CD14-positive monocyte (primary cell): ENCODE data around the gene TOGARAM2. TPM values are rescaled to one million over a fixed set of nuclear protein-coding genes. Genes with fewer than 3 reads are reported as not detected.

Experiments used
- DNase-seq, 3 donors: peaks; one replicate each; pipeline ENCODE4 v3.0.0-alpha.2; 2011 to 2022
- H2AFZ ChIP-seq: 2 replicates; pipeline ENCODE4 v1.6.0; 2012; ENCODE audit warnings: mild to moderate bottlenecking, low read depth, low read length, inconsistent platforms; ENCODE audit not compliant: insufficient read depth, poor library complexity, severe bottlenecking
- H3K27ac ChIP-seq, 2 donors: 1 replicate in 1 of 2; 2 replicates in 1 of 2; pipeline ENCODE4 v1.5.1; 2012 to 2013; ENCODE audit warnings: low read length in 2 of 2, control low read depth in 1 of 2, inconsistent platforms in 1 of 2, low read depth in 1 of 2, mild to moderate bottlenecking in 1 of 2
- H3K27me3 ChIP-seq, 2 donors: one replicate each; pipeline versions ENCODE4 v1.6.0 to v1.6.1; 2011 to 2013; ENCODE audit warnings: low read length in 2 of 2; ENCODE audit not compliant: control insufficient read depth in 2 of 2, insufficient read depth in 2 of 2
- H3K36me3 ChIP-seq, 2 donors: replicated peaks in 1 of 2; 1 replicate in 1 of 2; 2 replicates in 1 of 2; pipeline versions ENCODE4 v1.5.1 to v1.6.1; 2012 to 2013; ENCODE audit warnings: low read length in 2 of 2, control low read depth in 1 of 2, inconsistent platforms in 1 of 2, mild to moderate bottlenecking in 1 of 2; ENCODE audit not compliant: insufficient read depth in 2 of 2, control insufficient read depth in 1 of 2
- H3K4me1 ChIP-seq, 2 donors: 1 replicate in 1 of 2; 2 replicates in 1 of 2; pipeline versions ENCODE4 v1.5.1 to v1.6.1; 2012 to 2013; ENCODE audit warnings: low read length in 2 of 2, control low read depth in 1 of 2, inconsistent platforms in 1 of 2, mild to moderate bottlenecking in 1 of 2, moderate library complexity in 1 of 2; ENCODE audit not compliant: insufficient read depth in 2 of 2, control insufficient read depth in 1 of 2
- H3K4me2 ChIP-seq: replicated peaks from 2 replicates; pipeline ENCODE3; 2012; ENCODE audit warnings: low read length, moderate library complexity, mild to moderate bottlenecking; ENCODE audit not compliant: poor library complexity, severe bottlenecking; ENCODE audit errors: extremely low read depth
- H3K4me3 ChIP-seq, 3 experiments: fragments of 200-600 bp in 1 of 3; sonication (generic) in 1 of 3; replicated peaks in 1 of 3; 1 replicate in 2 of 3; 2 replicates in 1 of 3; pipeline ENCODE4 v1.5.1; 2011 to 2013; ENCODE audit warnings: low read length in 3 of 3, mild to moderate bottlenecking in 3 of 3, control low read depth in 2 of 3, low read depth in 2 of 3, inconsistent platforms in 1 of 3, moderate library complexity in 1 of 3
- H3K79me2 ChIP-seq: 2 replicates; pipeline ENCODE4 v1.6.0; 2012; ENCODE audit warnings: mild to moderate bottlenecking, control low read depth, inconsistent platforms, low read length, moderate library complexity; ENCODE audit not compliant: insufficient read depth
- H3K9ac ChIP-seq: 2 replicates; pipeline ENCODE4 v1.6.0; 2017; ENCODE audit warnings: low read length, mild to moderate bottlenecking; ENCODE audit not compliant: insufficient read depth, poor library complexity, severe bottlenecking
- H3K9me3 ChIP-seq, 2 donors: replicated peaks in 1 of 2; 1 replicate in 1 of 2; 2 replicates in 1 of 2; pipeline versions ENCODE4 v1.5.1 to v1.6.1; 2012 to 2013; ENCODE audit warnings: low read length in 2 of 2, control low read depth in 1 of 2; ENCODE audit not compliant: control insufficient read depth in 1 of 2, insufficient read depth in 1 of 2
- H4K20me1 ChIP-seq: 2 replicates; pipeline ENCODE4 v1.6.0; 2012; ENCODE audit warnings: mild to moderate bottlenecking, low read length, control low read depth, moderate library complexity; ENCODE audit not compliant: insufficient read depth
- H3K27ac Mint-ChIP-seq, 7 donors: one replicate each; pipeline ENCODE4 v1.8.0; 2020; ENCODE audit warnings: mild to moderate bottlenecking in 7 of 7, mixed read lengths in 7 of 7, moderate library complexity in 6 of 7, inconsistent platforms in 2 of 7
- H3K27me3 Mint-ChIP-seq, 3 donors: one replicate each; pipeline ENCODE4 v1.8.0; 2021 to 2022; ENCODE audit warnings: low read depth in 3 of 3, mild to moderate bottlenecking in 3 of 3, mixed read lengths in 3 of 3, moderate library complexity in 3 of 3, inconsistent platforms in 1 of 3
- H3K36me3 Mint-ChIP-seq, 2 donors: one replicate each; pipeline ENCODE4 v1.8.0; 2020; ENCODE audit warnings: mixed read lengths in 2 of 2, inconsistent platforms in 1 of 2, mild to moderate bottlenecking in 1 of 2
- H3K4me1 Mint-ChIP-seq: one replicate; pipeline ENCODE4 v1.8.0; 2020; ENCODE audit warnings: mild to moderate bottlenecking, mixed read lengths
- H3K4me3 Mint-ChIP-seq, 2 donors: one replicate each; pipeline ENCODE4 v1.8.0; 2020; ENCODE audit warnings: mild to moderate bottlenecking in 2 of 2, mixed read lengths in 2 of 2, moderate library complexity in 1 of 2
- H3K9me3 Mint-ChIP-seq, 7 donors: one replicate each; pipeline ENCODE4 v1.8.0; 2020 to 2022; ENCODE audit warnings: mixed read lengths in 7 of 7, mild to moderate bottlenecking in 6 of 7, moderate library complexity in 6 of 7, inconsistent platforms in 2 of 7
- CTCF ChIP-seq: fragments of 200-600 bp; IDR thresholded peaks from one replicate; pipeline ENCODE4 v1.8.0; 2022; ENCODE audit warnings: antibody characterized with exemption, mild to moderate bottlenecking
- WGBS: methylation state at CpG from one replicate; pipeline ENCODE4 v1.1.5; 2013; ENCODE audit warnings: missing lambda C conversion rate; ENCODE audit not compliant: insufficient coverage; 5-methylcytosine and 5-hydroxymethylcytosine counted together
- intact Hi-C, 2 donors: fragments of 100-400 bp; cut with micrococcal nuclease; formaldehyde crosslinking; loops; one replicate each; pipeline versions ENCODE4 v1.15.0 to v1.15.1; 2023
- polyA plus RNA-seq, 3 donors: library from polyadenylated mRNA; depleted of rRNA in 1 of 3; unstranded in 2 of 3; stranded (reverse) in 1 of 3; fragments of 300-500 nt in 2 of 3; fragments of >200 nt in 1 of 3; fragmentation: Illumina TruSeq in 2 of 3; gene quantifications; 1 replicate in 2 of 3; 2 replicates in 1 of 3; pipeline ENCODE4 v1.2.3, GENCODE V29; 2012 to 2021

TOGARAM2 gene
- polyA plus RNA-seq, 3 donors: 0.23 to 5.5 TPM; not detected in 1

GRCh38 chr2:28948160-28948559 is 32.9 kb upstream of the TOGARAM2 start:
- no peak overlapping the region for H3K27ac Mint-ChIP-seq
- Histone ChIP-seq H3K36me3 (peaks cover 46 to 62% of the 10 kb centered on the region in 2 donors), H3K4me3 (no peak overlapping the region)

DNA sequence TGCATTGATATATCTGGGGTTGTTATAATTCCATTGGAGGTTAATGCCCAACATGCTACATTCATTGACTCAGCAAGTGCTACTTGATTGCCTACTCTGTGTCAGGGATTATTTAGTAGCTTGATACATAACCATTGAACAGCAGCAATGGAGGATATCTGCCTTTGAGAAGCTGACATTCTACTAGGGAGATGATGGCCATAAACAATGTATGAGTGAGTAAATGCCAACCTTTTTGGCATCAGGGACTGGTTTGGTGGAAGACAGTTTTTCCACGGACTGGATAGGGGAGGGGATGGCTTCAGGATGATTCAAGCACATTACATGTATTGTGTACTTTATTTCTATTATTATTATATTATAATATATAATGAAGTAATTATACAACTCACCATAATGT is 31.9 kb upstream of the TOGARAM2 start:
- H3K36me3 ChIP-seq: peaks cover 36 to 51% of the 10 kb centered on the region in 2 donors
- Mint-ChIP-seq H3K4me1 (peaks cover 41% of the 10 kb centered on the region), H3K4me3 (no peak overlapping the region), H3K9me3 (peaks cover 0 to 12% (median 5%) of the 10 kb centered on the region in 7 donors), H3K27me3 (no peaks in the 10 kb centered on the region), H3K27ac (no peak overlapping the region), H3K36me3 (peaks cover 41 to 44% of the 10 kb centered on the region in 2 donors)
- no peaks in the 10 kb centered on the region for H4K20me1 ChIP-seq
- H3K4me3 ChIP-seq: no peak overlapping the region
- H3K4me1 ChIP-seq: peaks cover 34 to 42% of the 10 kb centered on the region in 2 donors
- peaks cover 4% of the 10 kb centered on the region for H3K79me2 ChIP-seq
- H2AFZ ChIP-seq: no peak overlapping the region
- no peak for DNase-seq
- no peak for TF ChIP-seq CTCF
- no peaks in the 10 kb centered on the region for H3K27me3 ChIP-seq
- H3K27ac ChIP-seq: no peak overlapping the region
- intact Hi-C loops: no loop called here
- H3K9ac ChIP-seq: no peak overlapping the region
- peaks cover 0 to 3% of the 10 kb centered on the region in 2 donors for H3K9me3 ChIP-seq
- no CpG with 5 or more reads among the region's 1 CpG for WGBS
- no peak overlapping the region for H3K4me2 ChIP-seq

More at GRCh38 chr2:28948160-28948559, 32.9 kb upstream of the TOGARAM2 start:
- peaks cover 27 to 32% of the 10 kb centered on the region in 2 donors for H3K4me1 ChIP-seq
- no peaks in the 10 kb centered on the region for H4K20me1 ChIP-seq
- H3K4me1 Mint-ChIP-seq: peaks cover 31% of the 10 kb centered on the region
- no peaks in the 10 kb centered on the region for H3K27me3 Mint-ChIP-seq
- WGBS: 100% methylated on average over 1 of the region's 2 CpGs
- H3K79me2 ChIP-seq: peaks cover 4% of the 10 kb centered on the region
- no peak overlapping the region for H3K27ac ChIP-seq
- no peak overlapping the region for H2AFZ ChIP-seq
- DNase-seq: no peak
- H3K4me2 ChIP-seq: no peak overlapping the region
- H3K9me3 Mint-ChIP-seq: peaks cover 0 to 12% (median 5%) of the 10 kb centered on the region in 7 donors
- H3K4me3 Mint-ChIP-seq: no peak overlapping the region
- H3K9me3 ChIP-seq: peaks cover 0 to 3% of the 10 kb centered on the region in 2 donors
- no peaks in the 10 kb centered on the region for H3K27me3 ChIP-seq
- H3K9ac ChIP-seq: no peak overlapping the region
- TF ChIP-seq CTCF: no peak
- intact Hi-C loops: no loop called here
- peaks cover 50 to 54% of the 10 kb centered on the region in 2 donors for H3K36me3 Mint-ChIP-seq
